ENCODE results near the gene CDK5R1. TPM values are rescaled to one million over a fixed set of nuclear protein-coding genes. Genes with fewer than 3 reads are reported as not detected.

Gene CDK5R1
- total RNA-seq, 2 donors from 2014 or later = 0.61 to 1.1 TPM

DNA sequence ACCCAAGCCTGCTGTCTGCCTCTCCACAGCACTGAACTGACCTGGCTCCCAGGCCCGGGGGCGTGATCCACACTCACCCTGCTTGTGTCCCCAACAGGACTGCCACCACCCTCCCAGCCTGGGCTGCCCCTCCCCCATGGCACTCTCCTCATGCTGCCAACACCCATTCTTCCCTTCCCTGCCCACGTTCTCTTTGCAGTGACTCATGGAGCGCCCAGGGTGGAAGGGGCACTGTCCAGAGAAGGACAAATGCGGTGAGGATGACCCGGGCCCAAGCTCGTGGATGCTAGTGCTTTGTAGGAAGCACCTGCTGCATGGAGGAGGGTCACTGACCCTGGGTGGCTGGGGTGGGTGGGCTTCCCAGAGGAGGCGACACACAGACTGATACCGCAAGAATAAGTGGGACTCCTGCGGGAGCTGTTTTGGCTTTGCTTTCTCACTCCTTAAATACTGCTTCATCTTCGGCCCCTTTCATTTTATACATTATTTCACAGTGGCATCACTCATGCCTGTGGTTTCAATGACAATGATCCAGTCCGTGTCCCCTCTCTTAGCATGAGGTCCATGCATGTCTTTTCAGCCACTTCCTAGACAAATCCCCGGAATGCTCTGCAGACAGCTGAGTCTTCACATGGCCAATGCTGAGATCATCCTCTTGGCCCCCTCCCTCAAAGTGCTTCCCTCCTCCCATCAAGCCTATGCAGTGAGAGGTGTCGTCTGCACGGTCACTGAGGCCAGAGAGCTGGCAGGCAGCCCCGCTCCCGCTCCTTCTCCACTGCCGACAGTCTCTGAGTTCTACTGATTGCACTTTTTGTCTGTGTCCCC, 17.6 kb downstream of the CDK5R1 start:
- DNase-seq = no peak
- ATAC-seq = peak; percentile 22
- intact Hi-C loops (cut with DNase I, micrococcal nuclease) = no loop called here

- DNase-seq = no peak
- intact Hi-C loops (cut with DNase I, micrococcal nuclease) = no loop called here
- ATAC-seq = no peak
Observed at GRCh38 chr17:32508926-32509325, 22.1 kb downstream of the CDK5R1 start.

GRCh38 chr17:32510466-32510865, 23.7 kb downstream of the CDK5R1 start:
- intact Hi-C loops (cut with DNase I, micrococcal nuclease) = no loop called here
- no peak for DNase-seq
- no peak for ATAC-seq

- DNase-seq = no peak
- intact Hi-C loops (cut with DNase I, micrococcal nuclease) = no loop called here
- peak; percentile 48 for ATAC-seq
Observed at GRCh38 chr17:32512328-32512727, 25.5 kb downstream of the CDK5R1 start.

GRCh38 chr17:32513579-32513978, 26.8 kb downstream of the CDK5R1 start:
- intact Hi-C loops (cut with DNase I, micrococcal nuclease) = no loop called here
- ATAC-seq (no peak), DNase-seq (no peak)

GRCh38 chr17:32514606-32515005, 27.8 kb downstream of the CDK5R1 start:
- intact Hi-C loops (cut with DNase I, micrococcal nuclease) = no loop called here
- DNase-seq (no peak), ATAC-seq (no peak)

GRCh38 chr17:32515677-32516383, 29.0 kb downstream of the CDK5R1 start:
- DNase-seq (no peak), ATAC-seq (no peak)
- intact Hi-C loops (cut with DNase I, micrococcal nuclease) = no loop called here

- intact Hi-C loops (cut with DNase I, micrococcal nuclease) = no loop called here
- no peak for DNase-seq
- no peak for ATAC-seq
Observed at GRCh38 chr17:32516450-32516849, 29.7 kb downstream of the CDK5R1 start.

DNA sequence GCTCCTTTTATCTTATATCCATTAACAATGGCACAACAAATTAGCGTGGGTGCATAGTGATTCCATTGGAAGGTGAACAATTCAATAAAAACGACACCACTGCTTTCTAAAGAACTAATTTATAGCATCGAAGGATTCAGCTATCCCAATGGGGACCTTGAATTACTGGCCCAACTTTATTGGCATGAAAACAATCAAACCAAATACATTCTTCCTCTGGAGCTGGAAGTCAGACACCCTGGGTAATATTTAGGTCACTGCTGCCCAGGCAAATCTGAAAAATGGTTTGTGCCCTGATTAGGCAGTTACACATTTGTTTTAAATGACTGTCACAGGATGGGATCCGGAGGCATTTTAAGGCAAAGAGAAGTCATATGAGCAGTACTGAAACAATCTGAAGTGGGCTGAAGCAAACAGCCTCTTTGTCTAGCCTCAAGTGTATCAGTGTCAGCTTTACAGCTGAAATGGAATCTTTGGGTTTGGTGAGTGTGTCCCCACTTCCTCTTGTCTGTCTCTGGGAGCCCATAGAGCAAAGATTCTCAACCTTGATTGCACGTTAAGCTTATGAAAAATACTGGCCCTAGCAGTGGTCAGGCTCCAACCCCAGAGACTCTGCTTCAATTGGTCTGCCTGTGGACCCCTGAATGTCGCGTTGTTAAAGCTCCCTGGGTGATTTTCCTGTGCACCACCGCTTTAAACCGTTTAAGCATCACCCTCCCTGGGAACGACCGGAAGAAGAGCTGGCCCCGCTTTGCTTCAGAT, 30.3 kb downstream of the CDK5R1 start:
- DNase-seq (no peak), ATAC-seq (no peak)
- intact Hi-C loops (cut with DNase I, micrococcal nuclease) = no loop called here

- DNase-seq (no peak), ATAC-seq (no peak)
- intact Hi-C loops (cut with DNase I, micrococcal nuclease) = no loop called here
Observed at GRCh38 chr17:32517982-32518381, 31.2 kb downstream of the CDK5R1 start.

DNA sequence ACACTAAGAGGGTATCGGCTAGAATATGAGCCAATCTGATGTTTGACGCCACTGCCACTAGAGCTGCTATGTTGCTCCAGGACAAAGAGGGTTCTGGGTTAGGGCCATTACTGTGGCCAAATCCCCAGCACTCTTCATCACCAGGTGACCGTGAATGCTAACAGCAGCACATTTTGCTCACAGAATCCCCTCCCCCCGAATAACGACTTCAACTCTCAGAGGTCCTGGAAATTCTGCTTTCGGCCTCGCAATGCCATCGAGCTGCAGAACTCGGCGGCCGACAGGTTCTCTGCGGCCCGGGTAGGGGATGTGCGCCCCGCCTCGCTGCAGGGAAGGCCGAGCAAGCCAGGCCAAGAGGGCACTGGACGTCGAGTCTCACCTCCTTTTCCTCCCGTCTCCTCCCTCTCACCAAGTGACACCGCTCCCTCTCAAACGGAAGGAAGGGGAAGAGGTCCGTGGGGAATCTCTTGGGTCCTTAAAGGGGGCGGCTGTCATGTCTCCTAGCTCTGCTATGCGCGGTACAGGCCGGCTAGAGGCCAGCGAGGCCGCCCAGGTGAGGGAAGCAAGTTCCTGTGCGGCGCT, 31.9 kb downstream of the CDK5R1 start:
- intact Hi-C loops (cut with DNase I, micrococcal nuclease) = no loop called here
- DNase-seq (no peak), ATAC-seq (no peak)

GRCh38 chr17:32519228-32520103, 32.7 kb downstream of the CDK5R1 start:
- DNase-seq (peak in 1 of 2 donors; percentile 23), ATAC-seq (no peak)
- intact Hi-C loops (cut with DNase I, micrococcal nuclease) = no loop called here

GRCh38 chr17:32520104-32520701, 33.4 kb downstream of the CDK5R1 start:
- DNase-seq (peak in 1 of 2 donors; percentile 29), ATAC-seq (peak; percentile 21)
- intact Hi-C loops (cut with DNase I, micrococcal nuclease) = no loop called here

- intact Hi-C loops (cut with DNase I, micrococcal nuclease) = no loop called here
- ATAC-seq (no peak), DNase-seq (no peak)
Observed at GRCh38 chr17:32520737-32521404, 34.1 kb downstream of the CDK5R1 start.

DNA sequence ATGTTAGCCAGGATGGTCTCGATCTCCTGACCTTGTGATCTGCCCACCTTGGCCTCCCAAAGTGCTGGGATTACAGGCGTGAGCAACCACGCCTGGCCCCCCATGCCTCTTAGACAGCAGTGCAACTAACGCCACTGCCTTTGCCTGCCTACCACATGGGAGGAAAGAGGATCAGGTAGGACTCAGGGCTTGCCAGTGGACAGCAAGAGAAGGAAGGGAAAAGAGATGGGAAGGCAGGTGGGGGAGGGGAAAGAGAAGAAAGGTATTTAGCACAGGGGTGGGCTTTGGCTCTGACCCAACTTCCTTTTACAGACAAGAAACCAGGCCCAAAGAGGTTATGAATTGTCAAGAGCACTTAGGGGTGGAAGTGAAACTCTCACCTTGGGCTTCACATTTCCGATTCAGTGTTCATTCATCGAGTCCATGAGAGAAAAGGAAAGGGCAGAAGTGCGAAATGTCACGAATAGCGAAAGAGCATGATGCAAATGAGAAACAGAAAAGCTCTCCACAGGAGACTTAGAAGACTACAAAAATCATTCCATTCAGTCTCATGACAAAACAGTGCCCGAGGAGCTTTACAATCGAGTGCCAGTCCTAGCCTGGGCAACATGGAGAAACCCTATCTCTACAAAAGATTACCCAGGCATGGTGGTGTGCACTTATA, 36.4 kb downstream of the CDK5R1 start:
- intact Hi-C loops (cut with DNase I, micrococcal nuclease) = no loop called here
- no peak for ATAC-seq
- peak in 1 of 2 donors; percentile 21 for DNase-seq

GRCh38 chr17:32523827-32524552, 37.2 kb downstream of the CDK5R1 start:
- no peak for ATAC-seq
- intact Hi-C loops (cut with DNase I, micrococcal nuclease) = no loop called here
- DNase-seq = no peak
